NCI-H1694 (cell line): Measurements from ENCODE around the gene CDC42EP1.
"Not testable (repeated sequence)": the region's sequence is repeated elsewhere in the genome, so short reads cannot be mapped to it uniquely, and the experiment has no call there.

ENCODE experiments used
- DNase-seq: peaks from one replicate; lab custom pipeline; 2025; lab: John Stamatoyannopoulos, UW

The CDC42EP1 gene

GRCh38 chr22:37581504-37581903, 21.2 kb downstream of the CDC42EP1 start:
- no peak for DNase-seq

GRCh38 chr22:37582526-37582925, 22.2 kb downstream of the CDC42EP1 start:
- no peak for DNase-seq

GRCh38 chr22:37588546-37589215, 28.4 kb downstream of the CDC42EP1 start:
- no peak for DNase-seq

GRCh38 chr22:37589636-37590035, 29.4 kb downstream of the CDC42EP1 start:
- DNase-seq, result no peak

- DNase-seq, result not testable (repeated sequence)
Observed at GRCh38 chr22:37591081-37591480, 30.8 kb downstream of the CDC42EP1 start.

GRCh38 chr22:37591823-37592404, 31.6 kb downstream of the CDC42EP1 start:
- DNase-seq, result no peak

GRCh38 chr22:37594237-37594636, 34.0 kb downstream of the CDC42EP1 start:
- DNase-seq, result no peak

GRCh38 chr22:37599153-37599552, 38.9 kb downstream of the CDC42EP1 start:
- DNase-seq, result no peak

- no peak for DNase-seq
Observed at GRCh38 chr22:37601203-37601539, 40.9 kb downstream of the CDC42EP1 start.

- DNase-seq, result no peak
Observed at GRCh38 chr22:37601540-37602442, 41.5 kb downstream of the CDC42EP1 start.

GRCh38 chr22:37602546-37603277, 42.4 kb downstream of the CDC42EP1 start:
- not testable (repeated sequence) for DNase-seq

- DNase-seq, result no peak
Observed at GRCh38 chr22:37604074-37604473, 43.8 kb downstream of the CDC42EP1 start.

GRCh38 chr22:37604875-37605274, 44.6 kb downstream of the CDC42EP1 start:
- DNase-seq, result no peak

- peak; percentile 60 for DNase-seq
Observed at GRCh38 chr22:37607010-37607934, 47.0 kb downstream of the CDC42EP1 start.

- no peak for DNase-seq
Observed at GRCh38 chr22:37607935-37608476, 47.7 kb downstream of the CDC42EP1 start.

- peak; percentile 92 for DNase-seq
Observed at GRCh38 chr22:37608477-37609239, 48.4 kb downstream of the CDC42EP1 start, which contains the start of gene GGA1. GGA1 (plus strand) TSS chr22:37608834; CDS start chr22:37608861, 27 bp downstream.

- no peak for DNase-seq
Observed at GRCh38 chr22:37609240-37610152, 49.2 kb downstream of the CDC42EP1 start.

- DNase-seq, result not testable (repeated sequence)
Observed at GRCh38 chr22:37610153-37610475, 49.8 kb downstream of the CDC42EP1 start.
